Heart left ventricle (tissue), 16 donors: ENCODE results near the gene DDAH2. TPM values are rescaled to one million over a fixed set of nuclear protein-coding genes. Genes with fewer than 3 reads are reported as not detected.

Experiments used
- ATAC-seq, 4 donors: fragments of 200-7000 bp; cut with Tn5 transposase; one replicate each; pipeline ENCODE4 v1.9.1; 2020 to 2022; ENCODE audit warnings: moderate library complexity in 4 of 4, mild to moderate bottlenecking in 3 of 4, moderate number of reproducible peaks in 1 of 4
- DNase-seq, 5 donors: peaks; one replicate each; pipeline ENCODE4 v3.0.0-alpha.2; 2020
- H3K27ac ChIP-seq, 12 donors: fragments of 200-600 bp; sonication (generic) in 4 of 12; one replicate each; pipeline versions ENCODE4 v1.5.0 to v1.8.0; 2016 to 2022; ENCODE audit warnings: mild to moderate bottlenecking in 2 of 12
- H3K27me3 ChIP-seq, 9 donors: fragments of 200-600 bp; sonication (generic) in 2 of 9; one replicate each; pipeline versions ENCODE4 v1.5.1 to v1.8.0; 2016 to 2022; ENCODE audit warnings: mild to moderate bottlenecking in 3 of 9
- H3K36me3 ChIP-seq, 9 donors: fragments of 200-600 bp; sonication (generic) in 2 of 9; one replicate each; pipeline versions ENCODE4 v1.5.0 to v1.8.0; 2018 to 2022; ENCODE audit warnings: mild to moderate bottlenecking in 2 of 9
- H3K4me1 ChIP-seq, 12 donors: fragments of 200-600 bp; sonication (generic) in 4 of 12; one replicate each; pipeline versions ENCODE4 v1.5.0 to v1.8.0; 2016 to 2022; ENCODE audit warnings: mild to moderate bottlenecking in 3 of 12
- H3K4me3 ChIP-seq, 12 donors: fragments of 200-600 bp; sonication (generic) in 4 of 12; one replicate each; pipeline versions ENCODE4 v1.5.0 to v1.8.0; 2017 to 2022; ENCODE audit warnings: mild to moderate bottlenecking in 9 of 12, moderate library complexity in 4 of 12
- H3K9me3 ChIP-seq, 12 donors: fragments of 200-600 bp; sonication (generic) in 4 of 12; one replicate each; pipeline versions ENCODE4 v1.5.0 to v1.8.0; 2016 to 2022; ENCODE audit warnings: mild to moderate bottlenecking in 1 of 12
- CTCF ChIP-seq, 12 donors: fragments of 200-600 bp; sonication (generic) in 4 of 12; IDR thresholded peaks; one replicate each; pipeline versions ENCODE4 v1.5.0 to v1.8.0; 2018 to 2022; ENCODE audit warnings: antibody characterized with exemption in 12 of 12, mild to moderate bottlenecking in 5 of 12
- POLR2A ChIP-seq, 2 donors: fragments of 450-650 bp; IDR thresholded peaks; one replicate each; pipeline ENCODE4 v1.6.1; 2017; ENCODE audit warnings: antibody characterized with exemption in 2 of 2, mild to moderate bottlenecking in 2 of 2, moderate library complexity in 2 of 2
- WGBS, 4 donors: extraction: QIAGEN DNeasy Blood & Tissue Kit in 2 of 4; methylation state at CpG; one replicate each; pipeline versions ENCODE4 v1.1.5 to v1.1.7; 2013 to 2018; 5-methylcytosine and 5-hydroxymethylcytosine counted together
- intact Hi-C, 10 donors: fragments of 100-400 bp; cut with DNase I; formaldehyde crosslinking; loops; one replicate each; pipeline versions ENCODE4 v1.11.1 to v1.14.2; 2022
- polyA plus RNA-seq, 2 donors: library from polyadenylated mRNA; stranded (reverse); fragments of 200-250 nt; gene quantifications; one replicate each; pipeline ENCODE4 v1.2.3, GENCODE V29; 2013
- total RNA-seq, 9 donors: library from RNA; depleted of rRNA in 2 of 9; stranded (reverse); fragments of >200 nt in 2 of 9; fragmentation: NEBNext Ultra II Directional in 3 of 9; extraction: Animal tissue kit (Norgen Biotek cat#: 25700) in 3 of 9; gene quantifications; one replicate each; pipeline versions ENCODE4 v1.1.0 to v1.2.4, GENCODE V29; 2016 to 2023
- donor health status: ischemic (EF 13 %, LVEDD 7.1; RV severe dilation, severe dysfunction).
- donor health status: healthy with polysubstance abuse.
- donor health status: DM: no; HTN: yes; CAD: no.
- donor health status: DM: no; HTN: no; CAD: no.
- donor health status: ischemic (EF 25% LVEDD 6.9; RV normal size, moderate dysfunction).
- donor health status: ischemic (EF 25% LVEDD 5.7; RV mildly dilated, moderate dysfunction).
- donor health status: healthy.
- donor health status: DM: yes; HTN: yes; CAD: no.
- donor health status: ischemic (EF 35%, LVEDD 5.7; RV mildly dilated, moderate dysfunction).
- donor health status: nonischemic (EF 11% LVEDD 7.7; RV severe dilation, severe dysfunction).
- donor health status: DM: yes; HTN: yes; CAD: no.
- donor health status: PGD.
- donor health status: ischemic (EF 29% LVEDD 5.4; RV normal size, mild dysfunction).
- donor health status: nonischemic (EF 23%, LVEDD 6.1; RV moderate dilation, normal function).

Gene DDAH2
- total and polyA plus RNA-seq, 11 donors, result 42.3 to 80.5 (median 56.8) TPM

- WGBS, 4 donors, result 13 to 20% (median 14%) methylated on average over 10 to 15 of the region's 15 CpGs
- H3K4me3 ChIP-seq, result peak within 1 kb of the TSS in 10 of 12 donors; percentile 13 to 49 (median 38)
- intact Hi-C loops, result loop anchor here in 3 of 10 donors (5.0 to 10.0 kb wide), 3 partner anchors 35 to 95 kb away; partner anchors contain the start of genes LY6G5C (in 1 of the 3) and MSH5 (in 1 of the 3)
These were observed 48.0 kb upstream of the DDAH2 start, which contains the start of gene VWA7 for GRCh38 chr6:31776989-31777666. Gene VWA7 (minus strand): TSS chr6:31777328. CDS start chr6:31776779, 549 bp downstream.

GRCh38 chr6:31776485-31776988, 47.4 kb upstream of the DDAH2 start:
- Histone ChIP-seq H3K9me3 (no peaks in the 10 kb centered on the region), H3K4me1 (peaks cover 0 to 22% (median 13%) of the 10 kb centered on the region in 12 donors), H3K27me3 (no peaks in the 10 kb centered on the region), H3K4me3 (peak overlapping the region in 10 of 12 donors; percentile 13 to 49 (median 38)), H3K27ac (peak overlapping the region in 11 of 12 donors; percentile 38 to 85 (median 79)), H3K36me3 (peaks cover 0 to 38% (median 29%) of the 10 kb centered on the region in 9 donors)
- no peak for ATAC-seq
- WGBS, 4 donors, result 36 to 48% (median 39%) methylated on average over 11 to 14 of the region's 14 CpGs
- no peak for DNase-seq
- TF ChIP-seq POLR2A (IDR thresholded peaks at IDR 0.05) (no peak), CTCF (IDR thresholded peaks at IDR 0.05) (no peak)
- intact Hi-C loops, result loop anchor here in 3 of 10 donors (5.0 to 10.0 kb wide), 3 partner anchors 34 to 94 kb away; partner anchors contain the start of genes LY6G5C (in 1 of the 3) and MSH5 (in 1 of the 3)

More at GRCh38 chr6:31776989-31777666, 48.0 kb upstream of the DDAH2 start, which contains the start of gene VWA7:
- DNase-seq (peak; percentile 73 to 90 (median 78)), ATAC-seq (peak; percentile 85 to 93 (median 88))
- TF ChIP-seq POLR2A (IDR thresholded peaks at IDR 0.05) (peak in 1 of 2 donors; percentile 49), CTCF (IDR thresholded peaks at IDR 0.05) (no peak)
- Histone ChIP-seq H3K9me3 (no peaks in the 10 kb centered on the region), H3K27me3 (no peaks in the 10 kb centered on the region), H3K4me1 (peaks cover 0 to 22% (median 13%) of the 10 kb centered on the region in 12 donors), H3K36me3 (peaks cover 0 to 44% (median 35%) of the 10 kb centered on the region in 9 donors), H3K27ac (peak within 1 kb of the TSS in 11 of 12 donors; percentile 38 to 85 (median 79))

GRCh38 chr6:31775633-31776484, 46.8 kb upstream of the DDAH2 start:
- intact Hi-C loops, result loop anchor here in 4 of 10 donors (2.0 to 10.0 kb wide), 4 partner anchors 34 to 94 kb away; partner anchors contain the start of genes LY6G5C (in 1 of the 4) and MSH5 (in 1 of the 4)
- 80 to 90% (median 88%) methylated on average over 13 to 32 of the region's 32 CpGs for WGBS, 4 donors
- Histone ChIP-seq H3K27me3 (no peaks in the 10 kb centered on the region), H3K36me3 (peaks cover 0 to 31% (median 22%) of the 10 kb centered on the region in 9 donors), H3K4me3 (peak overlapping the region in 1 of 12 donors; percentile 48), H3K9me3 (no peaks in the 10 kb centered on the region), H3K27ac (peak overlapping the region in 7 of 12 donors; percentile 64 to 85 (median 83)), H3K4me1 (peaks cover 0 to 22% (median 13%) of the 10 kb centered on the region in 12 donors)
- TF ChIP-seq POLR2A (IDR thresholded peaks at IDR 0.05) (no peak), CTCF (IDR thresholded peaks at IDR 0.05) (no peak)
- DNase-seq, result no peak
- no peak for ATAC-seq
